Spleen (tissue), 7 donors: ENCODE results near the gene ERCC2.

ENCODE experiments used
- POLR2A ChIP-seq, 3 donors: fragments of 450-650 bp; IDR thresholded peaks; one replicate each; pipeline ENCODE4 v1.5.1; 2017; ENCODE audit warnings: antibody characterized with exemption in 3 of 3, mild to moderate bottlenecking in 1 of 3
- POLR2AphosphoS5 ChIP-seq, 3 donors: sonication (generic); formaldehyde crosslinking; IDR thresholded peaks; one replicate each; pipeline ENCODE4 v1.5.1; 2017; ENCODE audit warnings: antibody characterized with exemption in 3 of 3
- TF ChIP-seq, protein P1 (sequence below), 11 experiments: fragments of 200-600 bp in 7 of 11; fragments of 450-650 bp in 4 of 11; sonication (generic) in 4 of 11; IDR thresholded peaks in 8 of 11; conservative IDR thresholded peaks in 3 of 11; 1 replicate in 7 of 11; 2 replicates in 4 of 11; pipeline versions ENCODE4 v1.4.0 to v1.8.0; 2016 to 2021; ENCODE audit warnings: antibody characterized with exemption in 11 of 11, inconsistent platforms in 4 of 11, mild to moderate bottlenecking in 1 of 11
- donor health status: DM: no; HTN: no; CAD: no; lungs with moderate emphysema.
- donor health status: DM: no; HTN: no; CAD: no.
- donor health status: DM: no; HTN: no; CAD: no.

DNA sequence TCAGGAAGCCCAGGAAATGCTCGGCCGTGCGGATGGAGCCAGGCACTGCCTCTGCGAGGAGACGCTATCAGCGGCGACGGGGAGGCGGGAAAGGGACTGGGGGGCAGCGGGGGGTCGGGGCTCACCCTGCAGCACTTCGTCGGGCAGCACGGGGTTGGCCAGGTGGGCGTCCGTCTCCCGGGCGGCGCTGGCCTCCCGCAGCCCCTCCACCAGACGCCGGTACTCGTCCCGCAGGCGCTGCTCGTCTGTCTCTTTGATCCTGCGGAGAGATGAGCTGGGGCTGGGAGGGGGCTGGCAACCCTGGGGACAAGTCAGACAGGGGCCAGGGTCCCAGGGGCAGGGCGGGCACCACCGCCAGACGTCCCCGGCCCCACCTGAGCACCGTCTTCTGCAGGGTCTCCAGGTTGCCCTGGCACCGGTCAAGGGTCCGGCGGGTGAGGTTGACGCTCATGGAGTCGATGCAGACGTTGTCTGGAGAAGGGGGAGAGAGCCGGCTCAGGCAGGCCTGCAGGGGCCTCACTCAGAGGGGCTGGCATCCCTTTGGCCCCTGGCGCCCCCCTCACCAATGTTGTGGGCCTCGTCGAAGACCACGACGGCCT, 6.4 kb downstream of the ERCC2 start:
- TF ChIP-seq, protein P1, sequence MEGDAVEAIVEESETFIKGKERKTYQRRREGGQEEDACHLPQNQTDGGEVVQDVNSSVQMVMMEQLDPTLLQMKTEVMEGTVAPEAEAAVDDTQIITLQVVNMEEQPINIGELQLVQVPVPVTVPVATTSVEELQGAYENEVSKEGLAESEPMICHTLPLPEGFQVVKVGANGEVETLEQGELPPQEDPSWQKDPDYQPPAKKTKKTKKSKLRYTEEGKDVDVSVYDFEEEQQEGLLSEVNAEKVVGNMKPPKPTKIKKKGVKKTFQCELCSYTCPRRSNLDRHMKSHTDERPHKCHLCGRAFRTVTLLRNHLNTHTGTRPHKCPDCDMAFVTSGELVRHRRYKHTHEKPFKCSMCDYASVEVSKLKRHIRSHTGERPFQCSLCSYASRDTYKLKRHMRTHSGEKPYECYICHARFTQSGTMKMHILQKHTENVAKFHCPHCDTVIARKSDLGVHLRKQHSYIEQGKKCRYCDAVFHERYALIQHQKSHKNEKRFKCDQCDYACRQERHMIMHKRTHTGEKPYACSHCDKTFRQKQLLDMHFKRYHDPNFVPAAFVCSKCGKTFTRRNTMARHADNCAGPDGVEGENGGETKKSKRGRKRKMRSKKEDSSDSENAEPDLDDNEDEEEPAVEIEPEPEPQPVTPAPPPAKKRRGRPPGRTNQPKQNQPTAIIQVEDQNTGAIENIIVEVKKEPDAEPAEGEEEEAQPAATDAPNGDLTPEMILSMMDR (IDR thresholded peaks at IDR 0.05 in 8 of 11, conservative IDR thresholded peaks at IDR 0.05 in 3 of 11), result no peak
- TF ChIP-seq POLR2A (IDR thresholded peaks at IDR 0.05) (no peak), POLR2AphosphoS5 (IDR thresholded peaks at IDR 0.05) (no peak)
